Ishikawa (cell line): ENCODE results near the gene DBF4B.

Experiments used
- EGR1 ChIP-seq: IDR thresholded peaks from 2 replicates; pipeline ENCODE4 v1.6.1; 2012
- NFIC ChIP-seq: IDR thresholded peaks from 2 replicates; pipeline ENCODE4 v1.6.1; 2012
- TF ChIP-seq, protein P1 (sequence below): IDR thresholded peaks from 2 replicates; pipeline ENCODE4 v1.6.1; 2012; ENCODE audit warnings: low read depth, mild to moderate bottlenecking
- TF ChIP-seq, protein P2 (sequence below): IDR thresholded peaks from 2 replicates; pipeline ENCODE4 v1.6.1; 2012

DNA sequence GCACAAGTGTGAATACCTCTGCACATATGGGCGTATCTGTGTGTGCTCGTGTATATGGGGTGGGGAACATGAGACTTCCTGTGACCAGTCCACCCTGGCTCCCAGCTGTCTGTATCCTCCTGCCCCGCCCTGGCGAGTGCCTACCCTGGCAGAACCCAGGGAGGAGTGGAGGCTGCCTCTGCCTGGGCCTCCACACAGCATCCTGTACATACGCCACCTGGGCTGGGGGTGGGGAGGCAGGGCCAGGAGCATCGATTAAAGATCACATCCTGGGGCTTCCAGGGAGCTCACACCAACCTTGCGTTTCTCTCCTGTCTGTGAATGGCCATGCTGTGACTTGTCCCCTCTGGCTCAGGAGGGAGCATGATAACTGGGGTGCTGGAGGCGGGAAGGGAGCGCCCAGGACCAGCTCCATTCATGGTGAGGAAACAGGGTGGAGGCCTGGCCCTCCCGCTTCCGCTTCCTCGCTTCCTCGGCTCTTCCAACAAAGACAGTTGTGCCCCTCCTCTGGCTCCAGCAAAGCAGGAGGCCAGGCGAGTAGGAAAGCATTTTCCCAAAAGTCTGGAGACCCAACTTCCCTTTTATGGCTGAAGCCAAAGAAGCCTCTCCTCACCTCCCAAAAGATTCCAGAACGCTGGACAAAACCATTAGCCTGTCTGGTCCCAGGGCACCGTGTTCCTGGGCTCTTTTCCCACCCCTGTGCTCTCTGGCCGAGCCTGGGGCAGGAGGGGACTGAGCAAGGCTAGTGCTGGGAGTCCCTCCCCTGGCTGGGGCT lies 73.3 kb downstream of the DBF4B start:
- TF ChIP-seq NFIC, result no peak
- TF ChIP-seq EGR1, result no peak
- TF ChIP-seq, protein P1, sequence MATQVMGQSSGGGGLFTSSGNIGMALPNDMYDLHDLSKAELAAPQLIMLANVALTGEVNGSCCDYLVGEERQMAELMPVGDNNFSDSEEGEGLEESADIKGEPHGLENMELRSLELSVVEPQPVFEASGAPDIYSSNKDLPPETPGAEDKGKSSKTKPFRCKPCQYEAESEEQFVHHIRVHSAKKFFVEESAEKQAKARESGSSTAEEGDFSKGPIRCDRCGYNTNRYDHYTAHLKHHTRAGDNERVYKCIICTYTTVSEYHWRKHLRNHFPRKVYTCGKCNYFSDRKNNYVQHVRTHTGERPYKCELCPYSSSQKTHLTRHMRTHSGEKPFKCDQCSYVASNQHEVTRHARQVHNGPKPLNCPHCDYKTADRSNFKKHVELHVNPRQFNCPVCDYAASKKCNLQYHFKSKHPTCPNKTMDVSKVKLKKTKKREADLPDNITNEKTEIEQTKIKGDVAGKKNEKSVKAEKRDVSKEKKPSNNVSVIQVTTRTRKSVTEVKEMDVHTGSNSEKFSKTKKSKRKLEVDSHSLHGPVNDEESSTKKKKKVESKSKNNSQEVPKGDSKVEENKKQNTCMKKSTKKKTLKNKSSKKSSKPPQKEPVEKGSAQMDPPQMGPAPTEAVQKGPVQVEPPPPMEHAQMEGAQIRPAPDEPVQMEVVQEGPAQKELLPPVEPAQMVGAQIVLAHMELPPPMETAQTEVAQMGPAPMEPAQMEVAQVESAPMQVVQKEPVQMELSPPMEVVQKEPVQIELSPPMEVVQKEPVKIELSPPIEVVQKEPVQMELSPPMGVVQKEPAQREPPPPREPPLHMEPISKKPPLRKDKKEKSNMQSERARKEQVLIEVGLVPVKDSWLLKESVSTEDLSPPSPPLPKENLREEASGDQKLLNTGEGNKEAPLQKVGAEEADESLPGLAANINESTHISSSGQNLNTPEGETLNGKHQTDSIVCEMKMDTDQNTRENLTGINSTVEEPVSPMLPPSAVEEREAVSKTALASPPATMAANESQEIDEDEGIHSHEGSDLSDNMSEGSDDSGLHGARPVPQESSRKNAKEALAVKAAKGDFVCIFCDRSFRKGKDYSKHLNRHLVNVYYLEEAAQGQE, result no peak
- TF ChIP-seq, protein P2, sequence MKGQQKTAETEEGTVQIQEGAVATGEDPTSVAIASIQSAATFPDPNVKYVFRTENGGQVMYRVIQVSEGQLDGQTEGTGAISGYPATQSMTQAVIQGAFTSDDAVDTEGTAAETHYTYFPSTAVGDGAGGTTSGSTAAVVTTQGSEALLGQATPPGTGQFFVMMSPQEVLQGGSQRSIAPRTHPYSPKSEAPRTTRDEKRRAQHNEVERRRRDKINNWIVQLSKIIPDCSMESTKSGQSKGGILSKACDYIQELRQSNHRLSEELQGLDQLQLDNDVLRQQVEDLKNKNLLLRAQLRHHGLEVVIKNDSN, result no peak
